Measurements from ENCODE around the gene C6orf52. TPM values are rescaled to one million over a fixed set of nuclear protein-coding genes. Genes with fewer than 3 reads are reported as not detected.
A peak's percentile ranks its signal among the peaks of the same experiment; 100 is the strongest.
"Not testable (repeated sequence)": the region's sequence is repeated elsewhere in the genome, so short reads cannot be mapped to it uniquely, and the experiment has no call there.

C6orf52 gene
- total RNA-seq = 1 to 10 TPM in 1 of 3 donors, not detected in 2; 1.3 TPM

GRCh38 chr6:10694302-10695085, at the start of gene C6orf52, which contains the start of gene PAK1IP1:
C6orf52 (minus strand) TSS chr6:10694616; CDS start chr6:10687550, 7,066 bp downstream.
PAK1IP1 (plus strand) TSS chr6:10694972; CDS start chr6:10694986, 14 bp downstream.
- intact Hi-C loops (cut with DNase I; ENCODE audit: low total_unique reads) = no loop called here
- Histone ChIP-seq H3K36me3 (no peaks in the 10 kb centered on the region), H3K27me3 (no peaks in the 10 kb centered on the region), H3K9me3 (no peaks in the 10 kb centered on the region), H3K4me3 (peak within 1 kb of the TSS; percentile 67 to 94 (median 90)), H3K4me1 (peaks cover 6 to 10% of the 10 kb centered on the region in 2 donors), H3K27ac (peak within 1 kb of the TSS; percentile 96 to 97)
- TF ChIP-seq, protein P1, sequence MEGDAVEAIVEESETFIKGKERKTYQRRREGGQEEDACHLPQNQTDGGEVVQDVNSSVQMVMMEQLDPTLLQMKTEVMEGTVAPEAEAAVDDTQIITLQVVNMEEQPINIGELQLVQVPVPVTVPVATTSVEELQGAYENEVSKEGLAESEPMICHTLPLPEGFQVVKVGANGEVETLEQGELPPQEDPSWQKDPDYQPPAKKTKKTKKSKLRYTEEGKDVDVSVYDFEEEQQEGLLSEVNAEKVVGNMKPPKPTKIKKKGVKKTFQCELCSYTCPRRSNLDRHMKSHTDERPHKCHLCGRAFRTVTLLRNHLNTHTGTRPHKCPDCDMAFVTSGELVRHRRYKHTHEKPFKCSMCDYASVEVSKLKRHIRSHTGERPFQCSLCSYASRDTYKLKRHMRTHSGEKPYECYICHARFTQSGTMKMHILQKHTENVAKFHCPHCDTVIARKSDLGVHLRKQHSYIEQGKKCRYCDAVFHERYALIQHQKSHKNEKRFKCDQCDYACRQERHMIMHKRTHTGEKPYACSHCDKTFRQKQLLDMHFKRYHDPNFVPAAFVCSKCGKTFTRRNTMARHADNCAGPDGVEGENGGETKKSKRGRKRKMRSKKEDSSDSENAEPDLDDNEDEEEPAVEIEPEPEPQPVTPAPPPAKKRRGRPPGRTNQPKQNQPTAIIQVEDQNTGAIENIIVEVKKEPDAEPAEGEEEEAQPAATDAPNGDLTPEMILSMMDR (IDR thresholded peaks at IDR 0.05) = no peak
- TF ChIP-seq POLR2A (IDR thresholded peaks at IDR 0.05) (peak; percentile 93), POLR2AphosphoS5 (IDR thresholded peaks at IDR 0.05) (peak; percentile 86 to 98 (median 94))
- DNase-seq (ENCODE audit: low spot score in 2 of 2) = peak; percentile 89 to 92

DNA sequence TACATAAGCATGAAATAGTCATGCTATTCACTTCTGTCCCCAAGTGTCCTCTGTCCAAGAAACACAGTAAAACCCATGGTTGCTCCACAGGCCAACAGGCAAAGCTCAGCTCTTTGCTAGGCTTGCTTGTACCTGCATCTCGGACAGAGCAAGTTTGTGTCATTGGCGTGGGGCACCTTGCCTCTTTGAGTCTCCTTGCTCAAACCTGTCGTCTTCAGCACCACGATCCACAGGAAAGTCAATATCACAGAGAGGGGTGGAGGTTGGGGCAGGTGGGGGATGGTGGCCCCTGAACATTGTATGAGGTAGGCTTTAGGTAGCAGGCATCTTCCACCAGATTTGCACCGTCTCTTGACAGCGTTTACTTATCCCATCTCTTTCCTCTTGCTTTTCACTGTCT, 49.1 kb upstream of the C6orf52 start:
- intact Hi-C loops (cut with DNase I; ENCODE audit: low total_unique reads) = no loop called here
- Histone ChIP-seq H3K36me3 (no peaks in the 10 kb centered on the region), H3K27me3 (no peaks in the 10 kb centered on the region), H3K4me3 (no peak overlapping the region), H3K9me3 (no peaks in the 10 kb centered on the region), H3K4me1 (peaks cover 0 to 3% of the 10 kb centered on the region in 2 donors), H3K27ac (no peak overlapping the region)
- no peak for DNase-seq (ENCODE audit: low spot score in 2 of 2)
- TF ChIP-seq, protein P1 (IDR thresholded peaks at IDR 0.05) = no peak
- TF ChIP-seq POLR2A (IDR thresholded peaks at IDR 0.05) (no peak), POLR2AphosphoS5 (IDR thresholded peaks at IDR 0.05) (no peak)

- Histone ChIP-seq H3K27me3 (no peaks in the 10 kb centered on the region), H3K9me3 (no peaks in the 10 kb centered on the region), H3K4me3 (no peak overlapping the region), H3K36me3 (no peaks in the 10 kb centered on the region), H3K27ac (no peak overlapping the region), H3K4me1 (no peaks in the 10 kb centered on the region)
- TF ChIP-seq POLR2AphosphoS5 (IDR thresholded peaks at IDR 0.05) (no peak), POLR2A (IDR thresholded peaks at IDR 0.05) (no peak)
- TF ChIP-seq, protein P1 (IDR thresholded peaks at IDR 0.05) = no peak
- intact Hi-C loops (cut with DNase I; ENCODE audit: low total_unique reads) = no loop called here
- DNase-seq (ENCODE audit: low spot score in 2 of 2) = no peak
These were observed 47.8 kb upstream of the C6orf52 start for GRCh38 chr6:10742251-10742650.

DNA sequence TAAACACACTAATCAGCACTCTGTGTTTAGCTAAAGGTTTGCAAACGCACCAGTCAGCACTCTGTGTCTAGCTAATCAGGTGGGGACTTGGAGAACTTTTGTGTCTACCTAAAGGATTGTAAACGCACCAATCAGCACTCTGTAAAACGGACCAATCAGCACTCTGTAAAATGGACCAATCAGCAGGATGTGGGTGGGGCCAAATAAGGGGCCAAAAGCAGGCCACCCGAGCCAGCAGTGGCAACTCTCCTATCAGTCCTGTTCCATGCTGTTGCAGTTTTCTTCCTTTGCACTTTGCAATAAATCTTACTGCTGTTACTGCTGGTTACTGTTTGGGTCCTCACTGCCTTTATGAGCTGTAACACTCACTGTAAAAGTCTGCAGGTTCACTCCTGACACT, 47.2 kb upstream of the C6orf52 start:
- H3K27ac ChIP-seq; intact Hi-C loops (cut with DNase I; ENCODE audit: low total_unique reads); H3K27me3 ChIP-seq; H3K36me3 ChIP-seq; DNase-seq (ENCODE audit: low spot score in 2 of 2); H3K4me1 ChIP-seq; H3K9me3 ChIP-seq; H3K4me3 ChIP-seq: not testable (repeated sequence)

GRCh38 chr6:10740061-10740460, 45.6 kb upstream of the C6orf52 start:
- no peaks in the 10 kb centered on the region for H3K4me1 ChIP-seq
- H3K9me3 ChIP-seq = no peaks in the 10 kb centered on the region
- no peak for TF ChIP-seq POLR2A (IDR thresholded peaks at IDR 0.05)
- TF ChIP-seq, protein P1 (IDR thresholded peaks at IDR 0.05) = no peak
- no peak for TF ChIP-seq POLR2AphosphoS5 (IDR thresholded peaks at IDR 0.05)
- H3K36me3 ChIP-seq = no peaks in the 10 kb centered on the region
- intact Hi-C loops (cut with DNase I; ENCODE audit: low total_unique reads) = no loop called here
- DNase-seq (ENCODE audit: low spot score in 2 of 2) = no peak
- H3K4me3 ChIP-seq = no peak overlapping the region
- no peaks in the 10 kb centered on the region for H3K27me3 ChIP-seq
- H3K27ac ChIP-seq = no peak overlapping the region
